Nephron (organoid): ENCODE data around the gene ZC3H18.

Experiments
- H3K27ac Mint-ChIP-seq, 3 experiments: 2 replicates each; pipeline ENCODE4 v1.8.0; 2020; ENCODE audit warnings: mixed read lengths in 3 of 3, mild to moderate bottlenecking in 2 of 3, moderate library complexity in 1 of 3
- H3K27me3 Mint-ChIP-seq: 2 replicates; pipeline ENCODE4 v1.8.0; 2021; ENCODE audit warnings: low read depth, mild to moderate bottlenecking, moderate library complexity, mixed read lengths
- H3K36me3 Mint-ChIP-seq: 2 replicates; pipeline ENCODE4 v1.8.0; 2020; ENCODE audit warnings: low read depth, mixed read lengths
- H3K4me1 Mint-ChIP-seq: 2 replicates; pipeline ENCODE4 v1.8.0; 2020; ENCODE audit warnings: mixed read lengths
- H3K4me3 Mint-ChIP-seq, 3 experiments: 2 replicates each; pipeline ENCODE4 v1.8.0; 2020; ENCODE audit warnings: mild to moderate bottlenecking in 3 of 3, mixed read lengths in 3 of 3, moderate library complexity in 2 of 3
- H3K9me3 Mint-ChIP-seq: 2 replicates; pipeline ENCODE4 v1.8.0; 2020; ENCODE audit warnings: mixed read lengths
- TF ChIP-seq, protein P1 (sequence below), 3 experiments: fragments of 200-600 bp; sonication (generic); IDR thresholded peaks; one replicate each; pipeline ENCODE4 v1.5.0; 2021; ENCODE audit warnings: antibody characterized with exemption in 3 of 3; ENCODE audit not compliant: unreplicated experiment in 3 of 3

The ZC3H18 gene

DNA sequence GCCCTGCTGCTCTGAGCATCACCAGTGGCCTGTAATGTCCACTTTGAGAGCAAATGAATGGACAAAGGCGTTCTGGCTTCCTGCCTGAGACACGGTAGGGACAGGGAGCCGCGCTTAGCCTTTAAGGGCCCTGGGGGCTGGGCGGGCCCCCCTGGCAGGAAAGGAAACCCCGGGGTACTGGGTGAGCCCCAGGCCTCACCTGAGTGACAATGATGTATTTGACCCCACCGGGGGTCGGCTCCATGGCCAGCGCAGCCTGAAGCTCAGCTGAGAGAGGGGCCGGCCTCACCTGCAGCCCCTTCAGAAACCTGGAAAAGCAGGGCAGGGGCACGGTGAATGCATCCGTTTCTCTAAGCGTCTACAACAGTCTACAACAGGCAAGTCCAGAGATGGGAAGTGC is 82.9 kb downstream of the ZC3H18 start:
- TF ChIP-seq, protein P1, sequence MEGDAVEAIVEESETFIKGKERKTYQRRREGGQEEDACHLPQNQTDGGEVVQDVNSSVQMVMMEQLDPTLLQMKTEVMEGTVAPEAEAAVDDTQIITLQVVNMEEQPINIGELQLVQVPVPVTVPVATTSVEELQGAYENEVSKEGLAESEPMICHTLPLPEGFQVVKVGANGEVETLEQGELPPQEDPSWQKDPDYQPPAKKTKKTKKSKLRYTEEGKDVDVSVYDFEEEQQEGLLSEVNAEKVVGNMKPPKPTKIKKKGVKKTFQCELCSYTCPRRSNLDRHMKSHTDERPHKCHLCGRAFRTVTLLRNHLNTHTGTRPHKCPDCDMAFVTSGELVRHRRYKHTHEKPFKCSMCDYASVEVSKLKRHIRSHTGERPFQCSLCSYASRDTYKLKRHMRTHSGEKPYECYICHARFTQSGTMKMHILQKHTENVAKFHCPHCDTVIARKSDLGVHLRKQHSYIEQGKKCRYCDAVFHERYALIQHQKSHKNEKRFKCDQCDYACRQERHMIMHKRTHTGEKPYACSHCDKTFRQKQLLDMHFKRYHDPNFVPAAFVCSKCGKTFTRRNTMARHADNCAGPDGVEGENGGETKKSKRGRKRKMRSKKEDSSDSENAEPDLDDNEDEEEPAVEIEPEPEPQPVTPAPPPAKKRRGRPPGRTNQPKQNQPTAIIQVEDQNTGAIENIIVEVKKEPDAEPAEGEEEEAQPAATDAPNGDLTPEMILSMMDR (IDR thresholded peaks at IDR 0.05; ENCODE audit: unreplicated experiment in 3 of 3) = no peak
- H3K4me1 Mint-ChIP-seq = peaks cover 6% of the 10 kb centered on the region

DNA sequence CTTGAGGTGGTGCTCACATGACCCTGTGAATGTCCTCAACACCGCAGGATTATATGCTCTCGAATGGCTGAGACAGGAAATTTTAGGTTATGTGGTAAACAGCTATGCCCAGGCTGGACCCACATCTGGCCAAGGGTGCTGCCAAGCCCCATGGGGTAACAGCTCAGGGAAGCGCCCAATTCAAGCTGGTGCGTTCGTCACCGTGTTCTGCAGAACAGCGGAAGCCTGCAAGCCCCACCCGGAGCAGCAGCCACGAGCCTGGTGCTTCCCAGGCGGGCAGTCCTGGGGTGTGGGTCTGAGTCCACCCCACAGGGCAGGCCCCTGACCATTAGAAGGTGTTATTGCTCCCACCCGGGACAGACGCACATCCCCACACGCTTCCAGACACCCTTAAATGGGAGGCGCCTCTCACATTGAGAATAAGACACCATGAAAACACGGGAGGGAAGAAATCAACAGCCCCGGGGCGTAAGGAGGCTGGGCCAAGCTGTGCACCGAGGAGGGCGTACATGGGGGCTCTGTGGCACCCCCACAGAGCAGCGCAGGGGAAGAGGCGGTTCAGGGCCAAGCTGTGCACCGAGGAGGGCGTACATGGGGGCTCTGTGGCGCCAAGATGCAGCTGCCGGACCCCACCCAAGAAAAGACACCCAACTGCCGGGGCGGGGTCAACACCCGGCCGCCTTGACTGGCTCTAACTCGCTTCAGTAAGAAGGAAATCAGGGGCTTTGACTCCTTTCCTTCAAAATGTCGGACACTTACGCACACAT is 83.6 kb downstream of the ZC3H18 start:
- Mint-ChIP-seq H3K27ac (no peak overlapping the region), H3K9me3 (no peaks in the 10 kb centered on the region), H3K4me1 (peaks cover 6% of the 10 kb centered on the region), H3K36me3 (peaks cover 11% of the 10 kb centered on the region), H3K27me3 (no peaks in the 10 kb centered on the region), H3K4me3 (peak overlapping the region in 1 of 3 experiments; percentile 3)
- TF ChIP-seq, protein P1 (IDR thresholded peaks at IDR 0.05; ENCODE audit: unreplicated experiment in 3 of 3) = no peak

More for the DNA sequence above, 82.9 kb downstream of the ZC3H18 start:
- Mint-ChIP-seq H3K27ac (no peak overlapping the region), H3K36me3 (peaks cover 11% of the 10 kb centered on the region), H3K9me3 (no peaks in the 10 kb centered on the region), H3K27me3 (no peaks in the 10 kb centered on the region), H3K4me3 (peak overlapping the region in 1 of 3 experiments; percentile 3)

GRCh38 chr16:88654363-88655052 is 84.3 kb downstream of the ZC3H18 start:
- Mint-ChIP-seq H3K27ac (no peak overlapping the region), H3K4me3 (no peak overlapping the region), H3K4me1 (peaks cover under 1% of the 10 kb centered on the region), H3K36me3 (peaks cover 8% of the 10 kb centered on the region), H3K27me3 (no peaks in the 10 kb centered on the region), H3K9me3 (no peaks in the 10 kb centered on the region)
- TF ChIP-seq, protein P1 (IDR thresholded peaks at IDR 0.05; ENCODE audit: unreplicated experiment in 3 of 3) = no peak

GRCh38 chr16:88655053-88655732 is 85.0 kb downstream of the ZC3H18 start:
- no peaks in the 10 kb centered on the region for H3K4me1 Mint-ChIP-seq
- H3K27me3 Mint-ChIP-seq = no peaks in the 10 kb centered on the region
- TF ChIP-seq, protein P1 (IDR thresholded peaks at IDR 0.05; ENCODE audit: unreplicated experiment in 3 of 3) = no peak
- H3K4me3 Mint-ChIP-seq = no peak overlapping the region
- H3K36me3 Mint-ChIP-seq = peaks cover 8% of the 10 kb centered on the region
- no peak overlapping the region for H3K27ac Mint-ChIP-seq
- H3K9me3 Mint-ChIP-seq = no peaks in the 10 kb centered on the region

GRCh38 chr16:88655733-88656281 is 85.6 kb downstream of the ZC3H18 start:
- Mint-ChIP-seq H3K4me1 (no peaks in the 10 kb centered on the region), H3K36me3 (peaks cover 8% of the 10 kb centered on the region), H3K4me3 (no peak overlapping the region), H3K9me3 (no peaks in the 10 kb centered on the region), H3K27ac (no peak overlapping the region), H3K27me3 (no peaks in the 10 kb centered on the region)
- TF ChIP-seq, protein P1 (IDR thresholded peaks at IDR 0.05; ENCODE audit: unreplicated experiment in 3 of 3) = no peak
